Right hindlimb (tissue), 1 donor: Measurements from ENCODE around the gene FAM168A.
A peak's percentile ranks its signal among the peaks of the same experiment; 100 is the strongest.

Experiments
- DNase-seq: peaks from one replicate; pipeline ENCODE4 v3.0.0-alpha.2; 2018

The FAM168A gene

GRCh38 chr11:73597956-73598718, at the start of gene FAM168A:
FAM168A (minus strand) TSS chr11:73598112; CDS start chr11:73468474, 129,638 bp downstream.
- peak; percentile 97 for DNase-seq

GRCh38 chr11:73647459-73648100, 49.7 kb upstream of the FAM168A start:
- DNase-seq, result peak; percentile 84

GRCh38 chr11:73645972-73646631, 48.2 kb upstream of the FAM168A start, which contains the start of gene PLEKHB1:
PLEKHB1 (plus strand) TSS chr11:73646581; CDS start chr11:73646609, 28 bp downstream.
- DNase-seq, result no peak

GRCh38 chr11:73645121-73645969, 47.4 kb upstream of the FAM168A start:
- no peak for DNase-seq

GRCh38 chr11:73641668-73642067, 43.8 kb upstream of the FAM168A start:
- DNase-seq, result no peak

- no peak for DNase-seq
Measured at GRCh38 chr11:73640592-73640991, 42.7 kb upstream of the FAM168A start.

GRCh38 chr11:73637012-73637411, 39.1 kb upstream of the FAM168A start:
- no peak for DNase-seq

- no peak for DNase-seq
Measured at GRCh38 chr11:73636249-73636648, 38.3 kb upstream of the FAM168A start.

GRCh38 chr11:73635721-73636120, 37.8 kb upstream of the FAM168A start:
- DNase-seq, result no peak

GRCh38 chr11:73633999-73634398, 36.1 kb upstream of the FAM168A start:
- DNase-seq, result no peak

- DNase-seq, result no peak
Measured at GRCh38 chr11:73632996-73633395, 35.1 kb upstream of the FAM168A start.

- DNase-seq, result no peak
Measured at GRCh38 chr11:73629907-73630306, 32.0 kb upstream of the FAM168A start.

- peak; percentile 78 for DNase-seq
Measured at GRCh38 chr11:73625696-73626318, 27.9 kb upstream of the FAM168A start.

GRCh38 chr11:73623686-73624085, 25.8 kb upstream of the FAM168A start:
- no peak for DNase-seq

GRCh38 chr11:73622926-73623593, 25.1 kb upstream of the FAM168A start:
- DNase-seq, result no peak

GRCh38 chr11:73614591-73614990, 16.7 kb upstream of the FAM168A start:
- DNase-seq, result no peak

- no peak for DNase-seq
Measured at GRCh38 chr11:73612601-73613140, 14.8 kb upstream of the FAM168A start.

GRCh38 chr11:73598719-73599379, 937 bp upstream of the FAM168A start:
- no peak for DNase-seq

- no peak for DNase-seq
Measured at GRCh38 chr11:73597336-73597955, 466 bp downstream of the FAM168A start.

- no peak for DNase-seq
Measured at GRCh38 chr11:73596547-73596946, 1.4 kb downstream of the FAM168A start.
